K562 (cell line): ENCODE measurements around the gene GPR4. TPM values are rescaled to one million over a fixed set of nuclear protein-coding genes. Genes with fewer than 3 reads are reported as not detected.
A peak's percentile ranks its signal among the peaks of the same experiment; 100 is the strongest.

Experiments used
- CREM ChIP-seq: IDR thresholded peaks from 2 replicates; pipeline ENCODE4 v1.6.1; 2014; ENCODE audit warnings: antibody characterized with exemption, low read depth
- ELK1 ChIP-seq: sonication (generic); formaldehyde crosslinking; IDR thresholded peaks from 2 replicates; pipeline ENCODE4 v1.8.1; 2022; ENCODE audit warnings: missing genetic modification reagents
- EP300 ChIP-seq: IDR thresholded peaks from 2 replicates; pipeline ENCODE4 v1.6.1; 2012; ENCODE audit warnings: low read length, improper control_type of control experiment
- ESRRA ChIP-seq: fragments of 450-650 bp; IDR thresholded peaks from 2 replicates; pipeline ENCODE4 v1.6.1; 2014; ENCODE audit warnings: low read depth, mild to moderate bottlenecking, moderate library complexity, borderline replicate concordance
- FOXP4 ChIP-seq: sonication (generic); formaldehyde crosslinking; IDR thresholded peaks from 2 replicates; pipeline ENCODE4 v1.8.0; 2022; ENCODE audit warnings: mild to moderate bottlenecking, missing genetic modification reagents, borderline replicate concordance
- GATAD2A ChIP-seq: fragments of 450-650 bp; IDR thresholded peaks from 2 replicates; pipeline ENCODE4 v1.6.1; 2017
- JUNB ChIP-seq: fragments of 450-650 bp; formaldehyde crosslinking; conservative IDR thresholded peaks from 2 replicates; pipeline ENCODE4 v1.4.0; 2020; ENCODE audit warnings: mild to moderate bottlenecking
- MTA2 ChIP-seq: fragments of 450-650 bp; IDR thresholded peaks from 2 replicates; pipeline ENCODE4 v1.6.1; 2016; ENCODE audit warnings: low read depth
- NELFE ChIP-seq: IDR thresholded peaks from 2 replicates; pipeline ENCODE4 v1.6.1; 2011; ENCODE audit warnings: mild to moderate bottlenecking; ENCODE audit not compliant: insufficient read depth, insufficient read length
- NFATC3 ChIP-seq: fragments of 450-650 bp; IDR thresholded peaks from 2 replicates; pipeline ENCODE4 v1.6.1; 2017; ENCODE audit warnings: mild to moderate bottlenecking
- RNF2 ChIP-seq: sonication (generic); IDR thresholded peaks from 2 replicates; pipeline ENCODE4 v1.6.1; 2016
- SLC30A9 ChIP-seq: fragments of 250-450 bp; sonication (Bioruptor Pico); IDR thresholded peaks from 2 replicates; pipeline ENCODE4 v1.8.0; 2022; ENCODE audit warnings: mild to moderate bottlenecking, moderate library complexity
- SP2 ChIP-seq: IDR thresholded peaks from 2 replicates; pipeline ENCODE4 v1.6.1; 2011; ENCODE audit warnings: mild to moderate bottlenecking, low read depth, low read length, moderate library complexity; ENCODE audit not compliant: poor library complexity, severe bottlenecking; ENCODE audit errors: extremely low read depth
- ZNF274 ChIP-seq: IDR thresholded peaks from 2 replicates; pipeline ENCODE4 v1.6.1; 2011; ENCODE audit warnings: low read depth, mild to moderate bottlenecking, low read length, moderate library complexity, borderline replicate concordance
- ZNF57 ChIP-seq: fragments of 450-650 bp; formaldehyde crosslinking; IDR thresholded peaks from 2 replicates; pipeline ENCODE4 v1.4.0; 2020; ENCODE audit warnings: mild to moderate bottlenecking, moderate library complexity
- ZNF785 ChIP-seq: fragments of 250-450 bp; sonication (Bioruptor Pico); IDR thresholded peaks from 2 replicates; pipeline ENCODE4 v1.4.0; 2020; ENCODE audit warnings: mild to moderate bottlenecking
- ZNF830 ChIP-seq: fragments of 250-450 bp; sonication (Bioruptor Pico); IDR thresholded peaks from 2 replicates; pipeline ENCODE4 v1.5.0; 2021; ENCODE audit warnings: mild to moderate bottlenecking
- polyA plus RNA-seq, 8 experiments: library from polyadenylated mRNA; depleted of rRNA in 4 of 8; stranded (reverse) in 5 of 8; unstranded in 3 of 8; fragments of >200 nt; fragmentation: Nextera tagmentation in 2 of 8; fragmentation: Illumina TruSeq in 1 of 8; extraction: Ambion mirVana in 2 of 8; extraction: Trizol in 1 of 8; gene quantifications; 2 replicates each; pipeline versions ENCODE4 v1.2.1 to v1.2.3, GENCODE V29; 2011 to 2014; ENCODE audit warnings: inconsistent platforms in 1 of 8, missing spikeins in 1 of 8
- total RNA-seq, 7 experiments: library from RNA; depleted of rRNA in 6 of 7; stranded (reverse); fragments of >200 nt in 6 of 7; fragmentation: Illumina TruSeq in 2 of 7; extraction: Trizol in 2 of 7; gene quantifications; 2 replicates each; pipeline versions ENCODE4 v1.2.1 to v1.2.3, GENCODE V29; 2011 to 2021; ENCODE audit warnings: low replicate concordance in 1 of 7
- TF ChIP-seq, protein P1 (sequence below), 2 experiments: fragments of 250-450 bp in 1 of 2; fragments of 450-650 bp in 1 of 2; sonication (Bioruptor Pico) in 1 of 2; IDR thresholded peaks; 2 replicates each; pipeline versions ENCODE4 v1.6.1 to v1.8.0; 2016 to 2021; ENCODE audit warnings: mild to moderate bottlenecking in 2 of 2, moderate library complexity in 2 of 2, missing compliant biosample characterization in 1 of 2, missing genetic modification characterization in 1 of 2
- TF ChIP-seq, protein P2 (sequence below): fragments of 250-450 bp; sonication (Bioruptor Pico); IDR thresholded peaks from 2 replicates; pipeline ENCODE4 v1.9.0; 2021; ENCODE audit warnings: mild to moderate bottlenecking, inconsistent platforms
- TF ChIP-seq, protein P3 (sequence below): IDR thresholded peaks from 2 replicates; pipeline ENCODE4 v1.6.1; 2016; ENCODE audit warnings: missing genetic modification characterization, missing compliant biosample characterization

GPR4 gene
- total and polyA plus RNA-seq, 9 of the 15 experiments (the other 6 are each of a cell fraction or from before 2014, with no cell fraction given), result 0.03 to 0.09 (median 0.04) TPM; not detected in 5

GRCh38 chr19:45645631-45646344, 43.8 kb upstream of the GPR4 start (continued):
- TF ChIP-seq ELK1 (CRISPR knock-in tag), result no peak
- TF ChIP-seq ZNF830, result no peak
- no peak for TF ChIP-seq NFATC3
- TF ChIP-seq SLC30A9 (CRISPR knock-in tag), result no peak
- no peak for TF ChIP-seq JUNB (CRISPR knock-in tag)
- no peak for TF ChIP-seq ZNF57 (CRISPR knock-in tag)
- no peak for TF ChIP-seq ZNF274
- no peak for TF ChIP-seq EP300
- peak; percentile 86 for TF ChIP-seq RNF2
- TF ChIP-seq, protein P1, sequence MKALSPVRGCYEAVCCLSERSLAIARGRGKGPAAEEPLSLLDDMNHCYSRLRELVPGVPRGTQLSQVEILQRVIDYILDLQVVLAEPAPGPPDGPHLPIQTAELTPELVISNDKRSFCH (CRISPR knock-in tag; IDR thresholded peaks at IDR 0.05), result no peak
- TF ChIP-seq, protein P1 (tag; IDR thresholded peaks at IDR 0.05), result 0 out of 2 replicates have a peak, but pooled peaks have one; percentile 48
- TF ChIP-seq MTA2, result 0 out of 2 replicates have a peak, but pooled peaks have one; percentile 26
- TF ChIP-seq, protein P2, sequence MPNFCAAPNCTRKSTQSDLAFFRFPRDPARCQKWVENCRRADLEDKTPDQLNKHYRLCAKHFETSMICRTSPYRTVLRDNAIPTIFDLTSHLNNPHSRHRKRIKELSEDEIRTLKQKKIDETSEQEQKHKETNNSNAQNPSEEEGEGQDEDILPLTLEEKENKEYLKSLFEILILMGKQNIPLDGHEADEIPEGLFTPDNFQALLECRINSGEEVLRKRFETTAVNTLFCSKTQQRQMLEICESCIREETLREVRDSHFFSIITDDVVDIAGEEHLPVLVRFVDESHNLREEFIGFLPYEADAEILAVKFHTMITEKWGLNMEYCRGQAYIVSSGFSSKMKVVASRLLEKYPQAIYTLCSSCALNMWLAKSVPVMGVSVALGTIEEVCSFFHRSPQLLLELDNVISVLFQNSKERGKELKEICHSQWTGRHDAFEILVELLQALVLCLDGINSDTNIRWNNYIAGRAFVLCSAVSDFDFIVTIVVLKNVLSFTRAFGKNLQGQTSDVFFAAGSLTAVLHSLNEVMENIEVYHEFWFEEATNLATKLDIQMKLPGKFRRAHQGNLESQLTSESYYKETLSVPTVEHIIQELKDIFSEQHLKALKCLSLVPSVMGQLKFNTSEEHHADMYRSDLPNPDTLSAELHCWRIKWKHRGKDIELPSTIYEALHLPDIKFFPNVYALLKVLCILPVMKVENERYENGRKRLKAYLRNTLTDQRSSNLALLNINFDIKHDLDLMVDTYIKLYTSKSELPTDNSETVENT (CRISPR knock-in tag), result no peak
- TF ChIP-seq NELFE, result no peak
- peak; percentile 81 for TF ChIP-seq SP2
- TF ChIP-seq, protein P3, sequence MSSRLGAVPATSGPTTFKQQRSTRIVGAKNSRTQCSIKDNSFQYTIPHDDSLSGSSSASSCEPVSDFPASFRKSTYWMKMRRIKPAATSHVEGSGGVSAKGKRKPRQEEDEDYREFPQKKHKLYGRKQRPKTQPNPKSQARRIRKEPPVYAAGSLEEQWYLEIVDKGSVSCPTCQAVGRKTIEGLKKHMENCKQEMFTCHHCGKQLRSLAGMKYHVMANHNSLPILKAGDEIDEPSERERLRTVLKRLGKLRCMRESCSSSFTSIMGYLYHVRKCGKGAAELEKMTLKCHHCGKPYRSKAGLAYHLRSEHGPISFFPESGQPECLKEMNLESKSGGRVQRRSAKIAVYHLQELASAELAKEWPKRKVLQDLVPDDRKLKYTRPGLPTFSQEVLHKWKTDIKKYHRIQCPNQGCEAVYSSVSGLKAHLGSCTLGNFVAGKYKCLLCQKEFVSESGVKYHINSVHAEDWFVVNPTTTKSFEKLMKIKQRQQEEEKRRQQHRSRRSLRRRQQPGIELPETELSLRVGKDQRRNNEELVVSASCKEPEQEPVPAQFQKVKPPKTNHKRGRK (tag), result no peak
- TF ChIP-seq CREM, result peak; percentile 71
- TF ChIP-seq ESRRA, result peak; percentile 92; the same call in 1 of the 2 replicates
- 0 out of 2 replicates have a peak, but pooled peaks have one; percentile 35 for TF ChIP-seq FOXP4 (CRISPR knock-in tag)
- no peak for TF ChIP-seq ZNF785 (CRISPR knock-in tag)
- TF ChIP-seq GATAD2A, result no peak
